Measurements from ENCODE around the gene SORBS1. TPM values are rescaled to one million over a fixed set of nuclear protein-coding genes. Genes with fewer than 3 reads are reported as not detected.

Gene SORBS1
- 0.45 to 0.68 TPM (median 0.49 TPM) in 5 replicates for total RNA-seq (2022; extraction: Qiagen RNA extraction)

DNA sequence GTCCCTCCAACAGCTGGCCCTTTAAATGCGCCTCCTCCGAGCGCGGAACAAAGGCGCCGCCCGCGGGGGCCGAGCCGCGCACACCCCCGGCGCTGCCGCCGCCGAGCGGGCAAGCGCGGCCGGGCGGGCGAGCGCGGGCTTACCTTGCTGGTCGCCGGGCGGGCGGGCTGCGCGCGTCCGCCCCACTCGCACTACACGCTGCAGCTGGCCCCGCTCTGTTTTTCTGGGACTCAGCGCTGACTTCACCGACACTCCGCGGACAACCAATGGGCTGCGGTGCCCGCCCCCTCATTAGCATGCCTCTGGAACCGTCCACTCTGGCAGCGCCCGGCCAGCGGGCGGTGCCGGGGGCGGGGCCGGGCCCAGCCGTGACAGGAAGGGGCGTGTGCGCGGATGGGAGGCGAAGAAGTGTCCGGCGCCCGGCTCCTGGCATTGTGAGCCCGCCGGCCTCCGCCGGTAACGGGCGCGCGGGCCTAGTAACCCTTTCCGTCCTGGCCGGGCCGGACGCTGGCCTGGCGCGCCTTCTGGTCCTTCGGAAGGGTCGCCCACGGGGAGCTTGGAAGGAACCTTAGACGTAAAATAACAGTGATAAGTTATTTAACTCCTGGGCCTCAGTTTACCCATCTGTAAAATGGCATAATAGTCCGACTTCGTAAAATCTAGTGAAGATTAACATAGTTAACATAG is at the start of gene SORBS1:
TSS of gene SORBS1 (minus strand) at position 195 of the 687 bp plus-strand sequence. CDS start 120,236 bp downstream, outside the sequence.

DNA sequence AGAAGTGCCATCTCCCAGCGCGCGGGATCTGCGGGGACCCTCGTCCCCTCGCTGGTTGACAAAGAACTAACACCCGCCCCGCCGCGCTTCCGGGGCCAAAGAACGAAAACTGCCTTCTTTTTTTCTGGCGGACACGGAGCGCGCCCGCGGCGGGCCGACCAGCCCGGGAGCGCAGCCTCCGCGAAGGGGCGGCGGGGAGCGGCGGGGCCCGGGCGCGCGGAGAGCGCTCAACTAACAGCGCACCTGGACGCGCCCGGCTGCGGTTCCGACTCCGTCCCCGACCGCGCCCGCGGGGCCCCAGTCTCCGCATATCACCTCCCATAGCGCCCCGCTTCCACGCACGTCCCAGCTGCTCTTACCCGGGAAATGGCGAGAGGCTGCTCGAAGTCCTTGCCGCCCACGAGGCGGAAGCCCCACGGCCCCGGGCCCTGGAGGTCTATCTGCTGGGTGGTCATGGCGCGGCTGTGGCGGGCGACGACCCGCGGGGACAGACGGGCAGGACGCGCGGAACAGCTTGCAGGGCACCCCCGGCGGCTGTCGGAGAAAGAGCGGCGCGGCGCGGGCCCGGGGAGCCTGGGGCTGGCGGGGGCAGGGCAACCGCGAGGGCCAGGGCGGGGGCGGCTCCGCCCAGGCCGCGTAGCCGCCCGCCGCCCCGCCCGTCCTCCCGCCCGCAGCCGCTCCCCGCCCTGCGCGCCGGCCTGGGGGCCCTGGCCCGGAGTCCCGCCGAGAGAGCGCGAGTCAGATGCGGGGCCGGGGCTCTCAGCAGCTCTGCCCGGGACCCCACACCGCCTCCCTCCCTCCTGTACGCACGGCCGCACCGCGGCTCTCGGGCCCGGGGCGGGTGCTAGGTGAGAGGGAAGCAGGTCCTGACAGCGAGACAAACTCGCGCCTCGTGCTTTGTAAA is 270.5 kb downstream of the SORBS1 start, which contains the start of gene PDLIM1:
TSS of gene PDLIM1 (minus strand) at position 543 of the 904 bp plus-strand sequence. CDS start at position 455, 88 bp downstream.

Other genes with a start within 250 kb of the SORBS1 start
- gene ALDH18A1, start 95.3 kb upstream of the SORBS1 start, total RNA-seq (2022; extraction: Qiagen RNA extraction): 43.4 to 52.0 TPM (median 45.7 TPM) in 5 replicates
- 39.1 to 43.7 TPM (median 42.0 TPM) in 5 replicates for gene TCTN3, start 132.6 kb upstream of the SORBS1 start, total RNA-seq (2022; extraction: Qiagen RNA extraction)
- 0.02 to 0.09 TPM (median 0.07 TPM) in 3 of 5 replicates, not detected in the others for gene ENTPD1, start 194.8 kb upstream of the SORBS1 start, total RNA-seq (2022; extraction: Qiagen RNA extraction)